ENCODE results near the gene PDCL3. TPM values are rescaled to one million over a fixed set of nuclear protein-coding genes. Genes with fewer than 3 reads are reported as not detected.

The PDCL3 gene
- total RNA-seq, 4 donors from 2014 or later: 22.4 to 31.5 (median 28.1) TPM

DNA sequence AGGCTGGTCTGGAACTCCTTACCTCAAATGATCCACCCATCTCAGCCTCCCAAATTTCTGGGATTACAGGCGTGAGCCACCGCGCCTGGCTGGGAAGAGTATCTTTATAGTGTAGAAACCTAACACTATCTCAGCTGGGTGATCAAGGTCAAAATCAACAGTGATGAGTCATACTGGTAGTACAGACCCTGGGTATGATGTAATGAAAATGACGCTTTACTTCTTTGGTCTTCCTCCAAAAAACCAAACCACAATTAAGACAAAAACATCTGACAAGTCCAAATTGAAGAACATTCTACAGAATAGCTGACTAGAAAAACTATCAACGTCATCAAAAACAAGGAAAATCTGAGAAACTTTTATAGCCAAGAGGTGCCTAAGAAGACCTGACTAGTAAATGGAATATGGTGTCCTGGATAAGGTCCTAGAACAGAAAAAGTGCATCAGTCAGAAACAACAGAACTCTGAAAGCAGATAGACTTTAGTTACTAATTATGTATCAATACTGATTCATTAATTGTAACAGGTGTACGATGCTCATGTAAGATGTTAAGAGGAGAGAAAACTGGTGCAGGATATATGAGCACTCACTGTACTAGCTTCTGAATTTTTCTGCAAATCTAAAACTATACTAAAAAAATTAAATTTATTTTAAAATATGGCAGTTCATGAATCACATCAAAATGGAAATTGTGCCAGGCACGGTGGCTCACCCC, 25.4 kb downstream of the PDCL3 start:
- WGBS, 2 donors: 57 to 60% methylated on average over 7 of the region's 7 CpGs
- no peak overlapping the region for H3K27ac ChIP-seq
- no peaks in the 10 kb centered on the region for H3K36me3 ChIP-seq
- H3K4me3 ChIP-seq: no peak overlapping the region
- no peaks in the 10 kb centered on the region for H3K9me3 ChIP-seq
- TF ChIP-seq, protein P1, sequence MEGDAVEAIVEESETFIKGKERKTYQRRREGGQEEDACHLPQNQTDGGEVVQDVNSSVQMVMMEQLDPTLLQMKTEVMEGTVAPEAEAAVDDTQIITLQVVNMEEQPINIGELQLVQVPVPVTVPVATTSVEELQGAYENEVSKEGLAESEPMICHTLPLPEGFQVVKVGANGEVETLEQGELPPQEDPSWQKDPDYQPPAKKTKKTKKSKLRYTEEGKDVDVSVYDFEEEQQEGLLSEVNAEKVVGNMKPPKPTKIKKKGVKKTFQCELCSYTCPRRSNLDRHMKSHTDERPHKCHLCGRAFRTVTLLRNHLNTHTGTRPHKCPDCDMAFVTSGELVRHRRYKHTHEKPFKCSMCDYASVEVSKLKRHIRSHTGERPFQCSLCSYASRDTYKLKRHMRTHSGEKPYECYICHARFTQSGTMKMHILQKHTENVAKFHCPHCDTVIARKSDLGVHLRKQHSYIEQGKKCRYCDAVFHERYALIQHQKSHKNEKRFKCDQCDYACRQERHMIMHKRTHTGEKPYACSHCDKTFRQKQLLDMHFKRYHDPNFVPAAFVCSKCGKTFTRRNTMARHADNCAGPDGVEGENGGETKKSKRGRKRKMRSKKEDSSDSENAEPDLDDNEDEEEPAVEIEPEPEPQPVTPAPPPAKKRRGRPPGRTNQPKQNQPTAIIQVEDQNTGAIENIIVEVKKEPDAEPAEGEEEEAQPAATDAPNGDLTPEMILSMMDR (IDR thresholded peaks at IDR 0.05): no peak
- no peak for TF ChIP-seq POLR2A (IDR thresholded peaks at IDR 0.05)
- H3K4me1 ChIP-seq: no peaks in the 10 kb centered on the region
- intact Hi-C loops (cut with DNase I): no loop called here
- H3K27me3 ChIP-seq: no peaks in the 10 kb centered on the region
- DNase-seq: no peak

DNA sequence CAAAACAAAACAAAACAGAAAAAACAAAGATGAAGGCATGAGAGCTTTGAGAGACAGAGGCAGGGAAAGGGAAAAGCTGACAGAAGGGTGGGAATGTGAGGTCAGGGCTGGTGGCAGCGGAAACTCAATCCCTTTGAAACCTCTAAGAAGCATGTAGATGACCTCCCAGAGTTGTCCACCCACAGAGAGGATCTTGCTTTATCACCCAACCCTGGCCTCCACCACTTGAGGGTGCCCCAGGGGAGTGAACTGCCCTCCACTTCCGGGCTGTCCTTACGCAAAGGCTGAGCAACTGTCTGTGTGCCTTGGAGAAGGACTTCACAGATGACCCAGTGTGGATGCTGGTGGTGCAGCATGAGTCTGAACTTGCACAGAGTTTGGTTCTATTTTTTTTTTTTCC, 26.7 kb downstream of the PDCL3 start:
- WGBS, 2 donors: 78 to 94% methylated on average over 3 of the region's 3 CpGs
- Histone ChIP-seq H3K36me3 (no peaks in the 10 kb centered on the region), H3K4me1 (no peaks in the 10 kb centered on the region), H3K27ac (no peak overlapping the region), H3K9me3 (no peaks in the 10 kb centered on the region), H3K4me3 (no peak overlapping the region), H3K27me3 (no peaks in the 10 kb centered on the region)
- no peak for DNase-seq
- intact Hi-C loops (cut with DNase I): no loop called here
- TF ChIP-seq, protein P1 (IDR thresholded peaks at IDR 0.05): no peak
- no peak for TF ChIP-seq POLR2A (IDR thresholded peaks at IDR 0.05)

DNA sequence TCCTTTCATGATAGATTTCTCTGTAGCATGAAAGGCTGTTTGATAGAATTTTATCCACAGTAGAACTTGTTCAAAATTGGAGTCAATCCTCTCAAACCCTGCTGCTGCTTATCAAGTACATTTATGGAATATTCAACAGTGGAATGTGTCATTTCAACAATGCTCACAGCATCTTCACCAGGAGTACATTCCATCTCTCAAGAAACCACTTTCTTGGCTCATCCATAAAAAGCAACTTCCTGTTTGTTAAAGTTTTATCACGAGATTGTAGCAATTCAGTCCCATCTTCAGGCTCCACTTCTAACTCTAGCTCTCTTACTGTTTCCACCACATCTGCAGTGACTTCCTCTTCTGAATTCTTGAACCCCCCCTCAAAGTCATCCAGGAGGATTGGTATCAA, 29.4 kb downstream of the PDCL3 start:
- Histone ChIP-seq H3K4me1 (no peaks in the 10 kb centered on the region), H3K27ac (no peak overlapping the region), H3K27me3 (no peaks in the 10 kb centered on the region), H3K36me3 (no peaks in the 10 kb centered on the region), H3K9me3 (no peaks in the 10 kb centered on the region), H3K4me3 (no peak overlapping the region)
- WGBS, 2 donors: 25 to 27% methylated on average over 1 of the region's 1 CpG
- no peak for DNase-seq
- no peak for TF ChIP-seq POLR2A (IDR thresholded peaks at IDR 0.05)
- TF ChIP-seq, protein P1 (IDR thresholded peaks at IDR 0.05): no peak
- intact Hi-C loops (cut with DNase I): no loop called here

DNA sequence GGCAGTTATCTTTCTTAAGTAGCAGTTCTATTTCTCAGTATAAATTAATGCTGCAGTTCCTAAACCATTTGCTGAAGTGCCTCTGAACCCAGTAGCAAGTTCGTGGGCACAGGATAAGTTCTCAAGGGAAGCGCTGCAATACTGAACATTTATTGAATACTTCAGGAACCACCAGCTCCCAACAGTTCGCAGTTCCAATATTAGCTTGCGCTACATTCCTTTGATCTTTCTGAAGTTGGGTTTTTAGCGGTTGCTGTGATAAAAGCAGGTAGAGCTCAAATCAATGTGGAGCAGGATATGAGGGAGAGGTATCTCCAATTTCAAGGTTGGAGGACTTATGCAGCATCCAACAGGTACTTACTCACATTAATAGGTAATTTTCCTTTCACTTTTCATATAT, 33.7 kb downstream of the PDCL3 start:
- WGBS, 2 donors: 90% methylated on average over 5 of the region's 5 CpGs
- H3K27me3 ChIP-seq: no peaks in the 10 kb centered on the region
- TF ChIP-seq, protein P1 (IDR thresholded peaks at IDR 0.05): no peak
- no peaks in the 10 kb centered on the region for H3K9me3 ChIP-seq
- H3K4me3 ChIP-seq: no peak overlapping the region
- no peaks in the 10 kb centered on the region for H3K36me3 ChIP-seq
- intact Hi-C loops (cut with DNase I): no loop called here
- H3K27ac ChIP-seq: no peak overlapping the region
- no peaks in the 10 kb centered on the region for H3K4me1 ChIP-seq
- no peak for DNase-seq

- 57 to 71% methylated on average over 2 to 3 of the region's 3 CpGs for WGBS, 2 donors
- Histone ChIP-seq H3K4me1 (peaks cover 0 to 5% (median 0%) of the 10 kb centered on the region in 3 donors), H3K4me3 (no peak overlapping the region), H3K9me3 (no peaks in the 10 kb centered on the region), H3K36me3 (no peaks in the 10 kb centered on the region), H3K27me3 (no peaks in the 10 kb centered on the region), H3K27ac (no peak overlapping the region)
- DNase-seq: no peak
- intact Hi-C loops (cut with DNase I): no loop called here
- TF ChIP-seq, protein P1 (IDR thresholded peaks at IDR 0.05): no peak
- no peak for TF ChIP-seq POLR2A (IDR thresholded peaks at IDR 0.05)
These were observed 36.8 kb downstream of the PDCL3 start for GRCh38 chr2:100599566-100599965.

Measured in esophagus squamous epithelium (tissue), 5 donors.